ENCODE data around the gene SPATA24. TPM values are rescaled to one million over a fixed set of nuclear protein-coding genes. Genes with fewer than 3 reads are reported as not detected.

Gene SPATA24
- total RNA-seq, result 3.4 and 4.6 TPM in 2 replicates

GRCh38 chr5:139403787-139404483 is at the start of gene SPATA24:
SPATA24 (minus strand) TSS chr5:139404089; CDS start chr5:139404060, 29 bp downstream.

GRCh38 chr5:139439013-139439903 is 35.4 kb upstream of the SPATA24 start, which contains the start of gene DNAJC18:
DNAJC18 (minus strand) TSS chr5:139439525; CDS start chr5:139439445, 80 bp downstream.

GRCh38 chr5:139394654-139395566 is 9.0 kb downstream of the SPATA24 start, which contains the start of gene PROB1:
PROB1 (minus strand) TSS chr5:139395104; CDS start chr5:139395081, 23 bp downstream.

GRCh38 chr5:139389701-139390638 is 13.9 kb downstream of the SPATA24 start, which contains the start of gene MZB1:
MZB1 (minus strand) TSS chr5:139389913; CDS start chr5:139389856, 57 bp downstream.

GRCh38 chr5:139383275-139383992 is 20.5 kb downstream of the SPATA24 start, which contains the start of gene SLC23A1:
SLC23A1 (minus strand) TSS chr5:139383297; CDS start chr5:139383253, 44 bp downstream.

Other genes starting within 250 kb of the SPATA24 start
- gene SIL1, start 205.7 kb downstream of the SPATA24 start, total RNA-seq, result 60.7 and 70.8 TPM in 2 replicates
- 181 and 197 TPM in 2 replicates for gene MATR3, start 110.3 kb downstream of the SPATA24 start, total RNA-seq
- gene PAIP2, start 62.2 kb downstream of the SPATA24 start, total RNA-seq, result 37.9 and 51.6 TPM in 2 replicates
- 0.24 TPM in 1 of 2 replicates, not detected in the other for gene SLC23A1, start 20.8 kb downstream of the SPATA24 start, total RNA-seq
- gene MZB1, start 14.2 kb downstream of the SPATA24 start, total RNA-seq, result 0.21 and 0.24 TPM in 2 replicates
- gene PROB1, start 9.0 kb downstream of the SPATA24 start, total RNA-seq, result 0.72 and 1.5 TPM in 2 replicates
- gene DNAJC18, start 35.4 kb upstream of the SPATA24 start, total RNA-seq, result 1.3 and 1.4 TPM in 2 replicates
- gene ECSCR, start 58.7 kb upstream of the SPATA24 start, total RNA-seq, result not detected in 2 replicates
- not detected in 2 replicates for gene SMIM33, start 66.9 kb upstream of the SPATA24 start, total RNA-seq
- 3.2 and 7.0 TPM in 2 replicates for gene STING1, start 78.7 kb upstream of the SPATA24 start, total RNA-seq
- 67.1 and 95.2 TPM in 2 replicates for gene UBE2D2, start 157.2 kb upstream of the SPATA24 start, total RNA-seq
- gene CXXC5, start 244.3 kb upstream of the SPATA24 start, total RNA-seq, result 16.4 and 47.0 TPM in 2 replicates